AG04450 (cell line): Measurements from ENCODE around the gene NKAIN2. TPM values are rescaled to one million over a fixed set of nuclear protein-coding genes. Genes with fewer than 3 reads are reported as not detected.

Source experiments
- CTCF ChIA-PET: fragments of 300-600, 350-600 bp; formaldehyde crosslinking; extraction: SDS; loops from one replicate; lab custom pipeline; 2022; ENCODE audit warnings: antibody characterized with exemption, inconsistent platforms; lab: Charles Lee
- POLR2A ChIA-PET: fragments of 350-600 bp; formaldehyde crosslinking; extraction: SDS; loops from one replicate; lab custom pipeline; 2021; ENCODE audit warnings: antibody characterized with exemption, inconsistent platforms; lab: Yijun Ruan, JAX
- DNase-seq: peaks from one replicate; pipeline ENCODE4 v3.0.0-alpha.2; 2011; ENCODE audit warnings: low read depth, low spot score
- H3K27ac ChIP-seq: one replicate; pipeline ENCODE4 v1.5.1; 2012; ENCODE audit warnings: low read depth, low read length, control low read depth
- H3K27me3 ChIP-seq: one replicate; pipeline ENCODE4 v1.6.0; 2012; ENCODE audit warnings: low read length; ENCODE audit not compliant: control insufficient read depth, insufficient read depth
- H3K4me3 ChIP-seq: 2 replicates; pipeline ENCODE4 v1.5.1; 2011; ENCODE audit warnings: mild to moderate bottlenecking, low read depth, low read length, control low read depth
- H3K9me3 ChIP-seq: 2 replicates; pipeline ENCODE4 v1.5.1; 2012; ENCODE audit warnings: low read length; ENCODE audit not compliant: control insufficient read depth, insufficient read depth
- CTCF ChIP-seq: IDR thresholded peaks from 2 replicates; pipeline ENCODE4 v1.5.1; 2011; ENCODE audit warnings: low read depth, low read length, control low read depth, inconsistent platforms
- polyA plus RNA-seq: library from polyadenylated mRNA; depleted of rRNA; stranded (reverse); fragments of >200 nt; gene quantifications from 2 replicates; pipeline ENCODE4 v1.2.3, GENCODE V29; 2011

Gene NKAIN2
- polyA plus RNA-seq, 1 experiment = not detected

DNA sequence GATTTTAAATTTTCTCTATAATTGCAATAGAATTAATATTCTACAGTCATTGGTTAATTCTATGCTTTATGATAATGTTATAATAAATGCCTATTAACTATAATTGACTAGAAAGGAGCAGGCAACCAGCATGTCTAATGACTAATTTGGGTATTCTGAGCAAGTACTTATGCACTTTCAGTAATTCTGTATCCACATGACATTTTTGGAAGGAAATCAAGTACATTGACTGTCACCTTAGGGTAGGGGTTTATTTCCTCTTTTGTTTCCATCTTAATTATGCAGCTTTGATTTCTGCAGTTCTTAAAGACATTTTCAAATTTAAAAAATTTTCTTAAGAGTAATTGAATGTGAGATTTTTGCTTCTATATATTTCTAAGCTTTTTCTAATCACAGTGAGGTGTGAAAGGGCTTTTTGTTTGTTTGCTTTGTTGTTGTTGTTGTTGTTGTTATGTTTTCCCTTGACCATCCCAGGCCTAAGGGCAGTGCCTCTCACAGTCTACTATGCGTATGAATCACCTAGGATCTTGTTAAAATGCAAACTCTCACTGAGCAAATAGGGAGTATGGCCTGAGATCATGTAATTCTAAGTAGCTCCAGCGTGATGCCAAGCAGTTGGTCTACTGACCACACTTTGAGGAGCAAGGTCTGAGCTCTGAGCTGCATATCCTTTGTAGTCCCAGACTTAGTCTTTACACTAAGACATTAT, 691.4 kb downstream of the NKAIN2 start:
- DNase-seq = no peak
- no peak for TF ChIP-seq CTCF
- CTCF ChIA-PET = no interaction called here
- H3K4me3 ChIP-seq = no peak overlapping the region
- H3K27me3 ChIP-seq = no peaks in the 10 kb centered on the region
- no peaks in the 10 kb centered on the region for H3K9me3 ChIP-seq
- H3K27ac ChIP-seq = no peak overlapping the region
- POLR2A ChIA-PET = no interaction called here

- Histone ChIP-seq H3K27me3 (no peaks in the 10 kb centered on the region), H3K4me3 (no peak overlapping the region), H3K9me3 (no peaks in the 10 kb centered on the region), H3K27ac (no peak overlapping the region)
- DNase-seq = no peak
- CTCF ChIA-PET = no interaction called here
- no peak for TF ChIP-seq CTCF
- POLR2A ChIA-PET = no interaction called here
These were observed 692.1 kb downstream of the NKAIN2 start for GRCh38 chr6:124495665-124496190.

GRCh38 chr6:124496334-124496733, 692.7 kb downstream of the NKAIN2 start:
- ChIA-PET POLR2A (no interaction called here), CTCF (no interaction called here)
- Histone ChIP-seq H3K9me3 (no peaks in the 10 kb centered on the region), H3K4me3 (no peak overlapping the region), H3K27ac (no peak overlapping the region), H3K27me3 (no peaks in the 10 kb centered on the region)
- DNase-seq = no peak
- TF ChIP-seq CTCF = no peak

GRCh38 chr6:124512431-124512830, 708.8 kb downstream of the NKAIN2 start:
- H3K9me3 ChIP-seq = no peaks in the 10 kb centered on the region
- ChIA-PET CTCF (no interaction called here), POLR2A (no interaction called here)
- DNase-seq = no peak
- H3K27ac ChIP-seq = no peak overlapping the region
- H3K4me3 ChIP-seq = no peak overlapping the region
- TF ChIP-seq CTCF = no peak
- H3K27me3 ChIP-seq = no peaks in the 10 kb centered on the region

DNA sequence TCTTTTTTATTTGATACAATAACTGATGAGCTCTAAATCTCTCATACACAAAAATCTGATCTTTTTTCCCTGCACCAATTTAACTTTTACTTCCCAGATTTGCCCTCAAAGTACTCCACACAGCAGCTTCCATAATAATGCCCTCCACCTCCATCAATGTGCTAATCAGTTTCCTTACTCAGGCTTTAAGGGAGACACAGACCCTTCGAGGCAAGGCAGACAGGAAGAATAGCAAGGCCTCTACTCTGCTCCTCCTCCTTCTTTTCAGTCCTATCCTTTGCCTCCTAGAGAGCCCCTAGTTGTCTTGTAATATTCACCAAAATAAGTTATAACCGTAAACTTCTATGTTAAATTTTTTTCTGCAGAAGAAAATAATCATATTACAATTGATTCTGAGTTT, 713.7 kb downstream of the NKAIN2 start:
- POLR2A ChIA-PET = no interaction called here
- CTCF ChIA-PET = no interaction called here
- Histone ChIP-seq H3K27me3 (no peaks in the 10 kb centered on the region), H3K4me3 (no peak overlapping the region), H3K9me3 (no peaks in the 10 kb centered on the region), H3K27ac (no peak overlapping the region)
- TF ChIP-seq CTCF = no peak
- DNase-seq = no peak
